Ectodermal cell (in vitro differentiated cells): ENCODE measurements around the gene RNGTT.
"Not testable (repeated sequence)": the region's sequence is repeated elsewhere in the genome, so short reads cannot be mapped to it uniquely, and the experiment has no call there.

Experiments used
- H3K27ac ChIP-seq: 2 replicates; pipeline ENCODE4 v1.7.0; 2013; ENCODE audit warnings: mild to moderate bottlenecking, low read depth, low read length; ENCODE audit not compliant: insufficient read depth, poor library complexity, severe bottlenecking
- H3K27me3 ChIP-seq: 2 replicates; pipeline ENCODE4 v1.7.0; 2013; ENCODE audit warnings: mild to moderate bottlenecking, low read length; ENCODE audit not compliant: insufficient read depth, control insufficient read depth, poor library complexity, severe bottlenecking
- H3K36me3 ChIP-seq: one replicate; pipeline ENCODE4 v1.7.0; 2013; ENCODE audit warnings: low read length; ENCODE audit not compliant: control insufficient read depth, insufficient read depth
- H3K4me1 ChIP-seq: one replicate; pipeline ENCODE4 v1.7.0; 2013; ENCODE audit warnings: low read length; ENCODE audit not compliant: control insufficient read depth, insufficient read depth
- H3K4me3 ChIP-seq: 2 replicates; pipeline ENCODE4 v1.7.0; 2013; ENCODE audit warnings: low read depth, low read length, control low read depth; ENCODE audit not compliant: insufficient read depth
- H3K9me3 ChIP-seq: 2 replicates; pipeline ENCODE4 v1.7.0; 2013; ENCODE audit warnings: mild to moderate bottlenecking, low read length, moderate library complexity; ENCODE audit not compliant: control insufficient read depth
- WGBS, 2 experiments: methylation state at CpG; one replicate each; pipeline ENCODE4 v1.1.7; 2013; ENCODE audit warnings: missing lambda C conversion rate in 2 of 2; 5-methylcytosine and 5-hydroxymethylcytosine counted together

The RNGTT gene

DNA sequence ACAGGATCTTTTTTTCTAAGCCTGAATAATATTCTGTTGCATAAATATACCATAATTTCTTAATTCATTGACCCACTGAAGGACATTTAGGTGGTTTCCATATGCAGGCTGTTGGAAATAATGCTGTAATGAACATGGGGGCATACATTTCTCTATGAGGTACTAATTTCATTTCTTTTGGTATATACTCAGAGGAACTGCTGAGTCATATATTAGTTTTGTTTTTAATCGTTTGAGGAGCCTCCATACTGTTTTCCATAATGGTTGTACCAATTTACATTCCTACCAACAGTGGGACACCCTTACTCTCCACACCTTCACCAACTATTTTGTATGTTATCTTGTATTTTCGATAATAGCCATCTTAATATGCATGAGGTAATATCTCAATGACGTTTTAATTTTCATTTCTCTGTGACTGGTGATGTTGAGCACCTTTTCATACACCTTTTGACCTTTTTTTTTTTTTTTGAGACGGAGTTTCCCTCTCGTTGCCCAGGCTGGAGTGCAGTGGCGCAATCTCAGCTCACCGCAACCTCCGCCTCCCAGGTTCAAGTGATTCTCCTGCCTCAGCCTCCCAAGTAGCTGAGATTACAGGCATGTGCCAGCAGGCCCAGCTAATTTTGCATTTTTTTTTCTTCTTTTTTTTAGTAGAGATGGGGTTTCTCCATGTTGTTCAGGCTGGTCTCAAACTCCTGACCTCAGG lies 187.4 kb downstream of the RNGTT start:
- no peak overlapping the region for H3K27ac ChIP-seq
- WGBS, 2 experiments = 91 to 96% methylated on average over 7 to 8 of the region's 8 CpGs
- no peaks in the 10 kb centered on the region for H3K36me3 ChIP-seq
- no peak overlapping the region for H3K4me3 ChIP-seq
- H3K4me1 ChIP-seq = no peaks in the 10 kb centered on the region
- H3K27me3 ChIP-seq = no peaks in the 10 kb centered on the region
- H3K9me3 ChIP-seq = no peaks in the 10 kb centered on the region

DNA sequence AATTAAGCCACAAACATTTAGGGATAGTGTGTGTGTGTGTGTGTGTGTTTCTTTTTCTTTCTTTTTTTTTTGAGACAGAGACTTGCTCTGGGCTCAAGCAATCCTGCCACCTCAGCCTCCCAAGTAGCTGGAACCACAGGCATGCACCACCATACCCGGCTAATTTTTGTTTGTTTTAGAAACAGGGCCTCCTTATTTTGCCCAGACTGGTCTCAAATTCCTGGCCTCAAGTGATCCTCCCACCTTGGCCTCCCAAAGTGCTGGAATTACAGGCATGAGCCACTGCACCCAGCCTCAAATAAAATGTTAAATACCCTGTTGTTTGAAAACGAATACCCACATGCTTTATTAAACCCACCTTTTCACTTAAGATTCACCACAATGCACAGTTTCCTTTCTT lies 195.3 kb downstream of the RNGTT start:
- H3K36me3 ChIP-seq, H3K4me3 ChIP-seq, H3K4me1 ChIP-seq, H3K27ac ChIP-seq, H3K27me3 ChIP-seq, H3K9me3 ChIP-seq: not testable (repeated sequence)
- 94% methylated on average over 2 of the region's 2 CpGs for WGBS, 2 experiments

DNA sequence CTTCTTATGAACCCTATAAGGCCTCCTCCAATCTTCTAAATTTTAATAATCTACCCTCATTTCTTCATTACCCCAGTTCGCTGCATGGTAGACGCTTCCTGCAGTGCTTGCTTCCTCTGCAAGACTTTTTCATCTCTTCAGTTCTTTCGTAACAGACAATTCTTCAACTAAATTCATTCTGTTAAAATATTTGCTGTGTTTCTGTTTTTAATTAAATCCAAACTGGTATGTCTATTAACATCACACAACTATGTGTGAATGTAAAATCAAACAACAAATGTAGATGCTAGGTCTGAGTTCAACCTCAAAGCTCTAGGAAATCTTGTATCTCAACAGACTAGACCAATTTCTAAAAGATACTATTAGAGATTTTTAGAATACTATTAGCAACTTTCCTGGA lies 199.3 kb downstream of the RNGTT start:
- H3K4me3 ChIP-seq = no peak overlapping the region
- no peaks in the 10 kb centered on the region for H3K4me1 ChIP-seq
- H3K9me3 ChIP-seq = no peaks in the 10 kb centered on the region
- no peaks in the 10 kb centered on the region for H3K36me3 ChIP-seq
- 90 to 92% methylated on average over 3 of the region's 3 CpGs for WGBS, 2 experiments
- H3K27ac ChIP-seq = no peak overlapping the region
- no peaks in the 10 kb centered on the region for H3K27me3 ChIP-seq

DNA sequence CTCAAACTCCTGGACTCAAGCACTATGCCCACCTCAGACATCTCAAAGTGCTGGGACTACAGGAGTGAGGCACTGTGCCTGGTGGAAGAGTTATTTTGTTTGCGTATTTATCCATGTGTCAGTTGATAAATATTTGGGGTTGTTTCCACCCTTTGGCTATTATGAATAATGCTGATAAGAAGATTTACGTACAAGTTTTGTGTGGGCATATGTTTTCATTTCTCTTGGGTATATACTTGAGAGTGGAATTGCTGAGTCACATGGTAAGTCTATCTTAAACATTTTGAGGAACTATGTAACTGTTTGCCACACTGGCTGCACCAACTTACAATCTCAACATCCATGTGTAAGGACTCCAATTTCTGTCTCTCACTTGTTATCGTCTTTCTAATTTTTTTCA lies 200.3 kb downstream of the RNGTT start:
- WGBS, 2 experiments = 92 to 97% methylated on average over 3 of the region's 3 CpGs
- Histone ChIP-seq H3K36me3 (no peaks in the 10 kb centered on the region), H3K9me3 (no peaks in the 10 kb centered on the region), H3K27me3 (no peaks in the 10 kb centered on the region), H3K4me1 (no peaks in the 10 kb centered on the region), H3K27ac (no peak overlapping the region), H3K4me3 (no peak overlapping the region)

DNA sequence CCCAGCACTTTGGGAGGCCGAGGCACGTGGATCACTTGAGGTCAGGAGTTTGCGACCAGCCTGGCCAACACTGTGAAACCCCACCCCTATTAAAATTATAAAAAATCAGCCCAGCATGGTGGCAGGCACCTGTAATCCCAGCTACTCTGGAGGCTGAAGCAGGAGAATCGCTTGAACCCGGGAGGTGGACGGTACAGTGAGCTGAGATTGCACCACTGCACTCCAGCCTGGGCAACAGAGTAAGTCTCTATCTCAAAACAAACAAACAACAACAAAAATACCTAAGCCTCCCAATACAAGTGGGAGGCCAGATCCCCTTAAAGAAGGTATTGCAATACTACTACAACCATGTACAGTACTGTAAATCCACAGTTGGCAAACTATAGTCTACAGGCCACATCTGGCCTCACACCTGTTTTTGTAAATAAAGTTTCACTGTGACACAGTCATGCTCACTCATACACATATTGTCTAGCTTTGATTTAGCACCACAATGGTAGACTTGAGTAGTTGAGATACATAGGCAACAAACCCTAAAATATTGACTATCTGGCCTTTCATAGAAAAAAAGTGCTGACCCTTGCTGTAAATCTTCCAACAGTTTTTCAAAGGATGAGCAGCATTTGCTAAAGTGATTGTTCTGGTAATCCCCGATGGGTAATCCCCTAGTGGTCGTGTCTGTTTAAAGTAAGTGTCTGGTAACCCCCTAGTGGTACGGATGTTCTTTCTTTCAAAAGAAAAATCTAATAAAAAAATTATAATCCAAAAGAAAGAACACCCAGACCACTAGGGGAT lies 202.0 kb downstream of the RNGTT start:
- no peaks in the 10 kb centered on the region for H3K27me3 ChIP-seq
- WGBS, 2 experiments = 86 to 87% methylated on average over 7 to 9 of the region's 9 CpGs
- H3K9me3 ChIP-seq = no peaks in the 10 kb centered on the region
- H3K27ac ChIP-seq = no peak overlapping the region
- H3K36me3 ChIP-seq = no peaks in the 10 kb centered on the region
- H3K4me1 ChIP-seq = no peaks in the 10 kb centered on the region
- no peak overlapping the region for H3K4me3 ChIP-seq

DNA sequence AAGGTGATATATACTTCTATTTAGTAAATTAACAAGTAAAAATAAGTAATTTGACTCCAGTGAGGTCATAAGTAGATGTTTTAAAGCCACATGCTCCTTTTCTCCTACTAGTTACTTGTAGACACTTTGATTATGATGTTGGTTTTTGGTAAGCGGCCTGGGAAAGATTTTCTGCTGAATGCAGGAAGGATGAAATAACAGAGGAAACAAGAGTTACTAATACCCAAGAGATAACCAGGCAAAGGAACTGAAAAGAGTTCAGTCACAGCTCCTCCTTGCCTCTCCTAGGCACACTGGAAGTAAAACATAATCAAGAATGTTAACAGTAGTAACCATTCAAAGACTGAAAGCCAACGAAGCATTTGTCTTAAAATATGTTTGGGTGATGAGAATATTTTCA lies 203.3 kb downstream of the RNGTT start:
- Histone ChIP-seq H3K4me1 (no peaks in the 10 kb centered on the region), H3K36me3 (no peaks in the 10 kb centered on the region), H3K9me3 (no peaks in the 10 kb centered on the region), H3K27me3 (no peaks in the 10 kb centered on the region), H3K4me3 (no peak overlapping the region), H3K27ac (no peak overlapping the region)
- WGBS, 2 experiments = 90 to 94% methylated on average over 1 of the region's 2 CpGs

DNA sequence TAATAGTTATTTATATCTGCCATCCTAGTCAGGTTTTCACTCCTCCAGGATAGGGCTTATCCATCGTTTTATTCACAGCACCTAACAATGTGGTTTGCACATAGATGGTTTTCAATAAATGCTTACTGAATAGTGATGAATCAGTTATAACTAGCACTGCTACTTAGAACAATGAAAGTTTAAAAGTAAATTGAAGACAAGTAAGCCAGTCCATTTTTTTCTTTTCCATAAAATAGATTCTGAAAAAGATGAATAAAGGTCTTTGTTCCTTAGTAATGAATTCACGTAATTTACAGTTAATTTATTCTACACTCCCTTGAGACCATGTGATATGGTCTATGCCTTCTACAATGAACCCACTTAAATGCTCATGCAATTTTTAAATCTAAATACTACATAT lies 212.5 kb downstream of the RNGTT start:
- Histone ChIP-seq H3K4me3 (no peak overlapping the region), H3K27ac (no peak overlapping the region), H3K9me3 (no peaks in the 10 kb centered on the region), H3K27me3 (no peaks in the 10 kb centered on the region), H3K36me3 (no peaks in the 10 kb centered on the region), H3K4me1 (no peaks in the 10 kb centered on the region)
- 100% methylated on average over 2 of the region's 2 CpGs; no CpG with 5 or more reads in 1 of the 2 experiments for WGBS, 2 experiments

DNA sequence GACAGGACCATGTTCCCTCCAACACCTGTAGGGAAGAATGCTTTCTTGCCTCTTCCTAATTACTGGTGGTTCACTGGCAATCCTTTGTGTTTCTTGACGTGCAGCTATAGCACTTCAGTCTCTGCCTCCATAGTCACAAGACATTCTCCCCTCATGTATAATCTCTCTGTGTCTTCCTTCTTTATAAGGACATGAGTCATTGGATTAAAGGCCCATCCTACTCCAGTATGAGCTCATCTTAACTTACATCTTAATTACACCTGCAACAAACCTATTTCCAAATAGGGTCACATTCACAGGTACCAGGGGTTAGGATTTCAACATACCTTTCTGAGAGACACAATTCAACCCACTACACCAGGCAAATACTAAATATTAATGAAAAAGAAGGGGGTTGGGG lies 213.6 kb downstream of the RNGTT start:
- H3K9me3 ChIP-seq = no peaks in the 10 kb centered on the region
- H3K4me3 ChIP-seq = no peak overlapping the region
- H3K27me3 ChIP-seq = no peaks in the 10 kb centered on the region
- H3K27ac ChIP-seq = no peak overlapping the region
- 81 to 84% methylated on average over 1 of the region's 1 CpG for WGBS, 2 experiments
- no peaks in the 10 kb centered on the region for H3K4me1 ChIP-seq
- H3K36me3 ChIP-seq = no peaks in the 10 kb centered on the region

DNA sequence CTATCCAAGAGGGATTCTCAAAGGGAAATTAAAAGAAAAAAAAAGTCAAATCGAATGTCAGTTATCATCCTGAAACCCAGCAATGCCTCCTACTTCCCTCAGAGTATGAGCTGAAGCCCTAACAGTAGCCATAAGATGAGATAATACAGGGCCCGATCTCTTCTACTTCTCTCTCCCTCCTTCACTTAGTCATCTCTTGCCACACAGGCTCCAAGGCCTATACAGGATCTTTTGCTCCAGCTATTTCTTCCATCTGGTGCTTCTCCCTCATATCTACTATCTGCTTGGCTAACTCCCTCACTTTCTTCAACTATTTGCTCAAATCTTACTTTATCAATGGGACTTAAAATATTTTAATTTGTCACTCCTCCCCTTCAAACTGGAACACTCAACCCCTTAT lies 215.3 kb downstream of the RNGTT start:
- H3K27ac ChIP-seq = no peak overlapping the region
- no peaks in the 10 kb centered on the region for H3K27me3 ChIP-seq
- H3K4me1 ChIP-seq = no peaks in the 10 kb centered on the region
- 84 to 90% methylated on average over 2 of the region's 2 CpGs for WGBS, 2 experiments
- H3K9me3 ChIP-seq = no peaks in the 10 kb centered on the region
- no peak overlapping the region for H3K4me3 ChIP-seq
- no peaks in the 10 kb centered on the region for H3K36me3 ChIP-seq

DNA sequence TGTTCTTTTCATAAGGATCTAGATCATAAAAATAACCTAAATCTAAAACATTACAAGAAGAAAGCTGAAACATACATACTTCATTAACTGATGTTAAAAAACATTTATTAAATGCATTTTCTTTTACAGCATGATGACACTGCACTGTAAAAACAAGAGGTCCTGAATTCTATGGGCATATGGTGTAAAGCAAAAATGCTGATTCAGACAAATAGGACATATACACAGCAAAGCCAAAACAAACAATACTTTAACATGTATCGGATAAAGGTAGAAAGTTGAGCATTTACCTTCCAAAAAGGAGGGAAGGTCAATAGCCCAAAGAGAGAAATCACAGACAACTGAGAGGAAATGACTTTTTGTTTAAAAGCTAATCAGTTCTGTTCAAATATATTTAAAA lies 221.5 kb downstream of the RNGTT start:
- WGBS, 2 experiments = 100% methylated on average over 1 of the region's 1 CpG; no CpG with 5 or more reads in 1 of the 2 experiments
- no peaks in the 10 kb centered on the region for H3K27me3 ChIP-seq
- H3K9me3 ChIP-seq = no peaks in the 10 kb centered on the region
- no peaks in the 10 kb centered on the region for H3K36me3 ChIP-seq
- H3K4me1 ChIP-seq = no peaks in the 10 kb centered on the region
- no peak overlapping the region for H3K4me3 ChIP-seq
- no peak overlapping the region for H3K27ac ChIP-seq
